Stimulated activated CD4-positive, alpha-beta T cell treated with anti-CD3 and anti-CD28 coated beads, Interleukin-1b, Interleukin-23, amount 100 ng/mL, for 48 hours (primary cell): ENCODE measurements around the gene HSD11B2.
A peak's percentile ranks its signal among the peaks of the same experiment; 100 is the strongest.
"Not testable (repeated sequence)": the region's sequence is repeated elsewhere in the genome, so short reads cannot be mapped to it uniquely, and the experiment has no call there.

Experiments used
- DNase-seq: peaks from one replicate; pipeline ENCODE4 v3.0.0-alpha.2; 2020

The HSD11B2 gene

DNA sequence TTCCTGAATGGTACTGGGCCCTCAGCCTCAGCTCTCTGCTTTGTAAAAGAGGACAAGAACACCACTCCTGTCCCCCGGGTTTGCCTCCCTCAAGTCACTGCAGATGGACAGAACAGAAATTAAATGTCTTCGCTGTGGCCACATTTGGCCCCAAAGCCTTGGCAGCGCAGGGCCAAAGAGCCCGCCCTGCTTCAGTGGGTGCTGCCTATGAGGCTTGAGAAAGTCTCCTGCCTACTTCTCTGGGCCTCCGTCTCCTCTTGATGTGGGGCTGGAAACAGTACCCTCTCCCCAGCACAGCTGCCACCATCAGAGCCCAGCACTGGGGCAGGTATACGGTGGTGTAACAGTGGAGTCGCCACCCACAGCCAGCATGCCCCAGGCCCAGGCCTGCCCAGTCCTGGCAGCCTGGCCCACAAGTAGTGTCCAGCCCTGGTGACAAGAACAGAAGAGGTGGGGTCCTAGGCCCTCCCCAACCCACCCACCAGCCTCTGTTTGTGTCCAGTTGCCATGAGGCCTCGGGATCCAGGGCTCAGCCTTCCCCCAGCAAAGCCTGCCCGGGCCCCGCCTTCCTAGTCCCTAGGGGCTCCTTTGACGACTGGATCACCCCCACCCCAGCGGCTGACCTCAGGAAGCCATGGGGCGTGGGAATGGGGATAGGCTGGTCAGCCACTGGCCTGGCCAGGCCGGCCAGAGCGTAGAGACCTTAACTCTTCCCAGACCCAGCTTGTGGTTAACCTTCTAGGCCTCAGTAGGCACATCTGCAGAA lies 33.7 kb upstream of the HSD11B2 start:
- DNase-seq, result no peak

DNA sequence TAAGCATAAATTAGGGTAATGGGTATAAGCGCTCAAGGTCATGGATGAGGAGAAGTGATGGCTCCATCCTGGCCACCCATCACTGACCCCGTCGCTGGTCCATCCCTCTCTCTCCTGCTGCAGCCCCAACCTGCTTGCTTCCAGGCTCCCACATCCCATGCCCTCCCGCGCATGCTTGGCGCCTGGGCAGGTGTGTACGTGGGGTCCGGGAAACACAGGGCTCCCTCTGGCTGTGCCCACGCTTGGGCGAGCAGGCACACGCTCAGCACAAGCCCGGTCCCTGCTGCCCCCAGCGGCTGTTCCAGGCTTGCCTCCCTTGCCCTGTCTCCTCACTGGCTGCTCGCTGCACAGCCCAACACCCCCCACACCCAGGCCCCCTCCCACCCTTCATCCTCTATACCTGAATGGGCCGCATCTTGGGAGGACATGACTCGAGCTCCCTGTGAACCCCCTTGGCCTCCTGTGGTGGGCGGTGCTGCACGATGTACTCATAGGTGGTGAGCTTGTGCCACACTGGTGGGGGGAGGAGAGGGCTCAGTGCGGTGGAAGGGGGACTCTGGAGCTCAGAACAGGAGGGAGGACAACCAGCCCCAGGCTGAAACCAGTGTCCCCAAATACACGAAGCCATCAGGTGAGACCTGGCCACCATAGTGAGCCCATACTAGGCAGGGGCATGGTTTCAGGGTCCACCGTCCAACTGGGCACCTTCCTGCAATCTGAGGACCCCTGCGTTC lies 32.9 kb upstream of the HSD11B2 start:
- no peak for DNase-seq

DNA sequence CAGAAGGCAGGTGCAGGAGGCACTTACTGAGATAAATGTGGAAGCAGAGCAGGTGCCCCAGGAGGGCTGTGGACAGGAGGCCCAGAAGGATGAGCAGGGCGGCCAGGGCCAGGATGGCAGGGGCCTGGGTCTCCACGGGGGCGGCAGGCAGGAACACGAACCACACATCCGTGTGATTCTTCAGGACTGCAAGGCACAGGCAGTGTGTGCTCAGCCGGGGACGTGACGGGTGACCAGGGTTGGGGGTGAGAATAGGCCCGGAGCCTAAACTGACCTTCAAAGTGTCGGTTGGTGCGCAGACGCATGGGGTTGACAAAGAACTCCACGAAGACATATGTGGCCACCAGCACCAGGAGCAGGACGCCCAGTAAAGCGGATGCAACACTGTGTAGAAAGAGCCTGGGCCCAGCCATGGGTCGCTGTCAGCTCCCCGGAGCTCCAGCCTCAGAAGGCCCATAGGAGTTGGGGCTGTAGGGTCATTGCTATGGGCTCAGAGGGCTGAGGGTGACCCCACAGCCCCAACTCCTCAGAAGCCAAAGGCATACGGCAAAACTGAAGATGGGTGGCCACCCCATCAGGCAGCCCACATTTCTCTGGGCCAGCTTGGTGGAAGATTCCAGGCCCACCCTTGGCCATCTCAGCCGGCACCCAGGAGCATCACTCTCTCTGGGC lies 32.2 kb upstream of the HSD11B2 start:
- DNase-seq, result no peak

DNA sequence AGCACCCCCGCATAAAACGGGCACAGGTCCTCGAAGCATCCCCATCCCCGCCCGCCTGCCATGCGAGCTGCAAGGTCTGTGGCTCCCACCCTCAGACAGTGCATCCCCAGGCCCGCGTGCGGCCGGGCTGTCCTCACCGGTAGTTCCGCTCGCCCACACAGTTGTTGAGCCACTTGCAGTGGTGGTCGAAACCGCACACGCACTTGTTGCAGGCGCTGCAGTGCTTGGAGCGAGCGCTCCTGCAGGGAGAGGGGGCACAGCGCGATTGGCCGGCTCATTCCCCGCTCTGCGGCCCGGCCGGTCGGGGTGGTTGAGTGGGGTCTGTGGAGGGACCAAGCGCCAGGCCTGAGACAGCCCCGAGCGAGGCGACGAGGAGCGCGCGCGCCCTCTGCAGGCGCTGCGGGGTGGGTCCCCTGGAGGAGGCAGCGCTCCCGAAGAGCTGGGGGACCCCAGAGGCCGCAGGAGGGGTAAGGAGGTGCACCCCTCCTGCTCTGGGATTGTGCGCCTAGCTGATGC lies 31.6 kb upstream of the HSD11B2 start:
- peak; percentile 54 for DNase-seq

DNA sequence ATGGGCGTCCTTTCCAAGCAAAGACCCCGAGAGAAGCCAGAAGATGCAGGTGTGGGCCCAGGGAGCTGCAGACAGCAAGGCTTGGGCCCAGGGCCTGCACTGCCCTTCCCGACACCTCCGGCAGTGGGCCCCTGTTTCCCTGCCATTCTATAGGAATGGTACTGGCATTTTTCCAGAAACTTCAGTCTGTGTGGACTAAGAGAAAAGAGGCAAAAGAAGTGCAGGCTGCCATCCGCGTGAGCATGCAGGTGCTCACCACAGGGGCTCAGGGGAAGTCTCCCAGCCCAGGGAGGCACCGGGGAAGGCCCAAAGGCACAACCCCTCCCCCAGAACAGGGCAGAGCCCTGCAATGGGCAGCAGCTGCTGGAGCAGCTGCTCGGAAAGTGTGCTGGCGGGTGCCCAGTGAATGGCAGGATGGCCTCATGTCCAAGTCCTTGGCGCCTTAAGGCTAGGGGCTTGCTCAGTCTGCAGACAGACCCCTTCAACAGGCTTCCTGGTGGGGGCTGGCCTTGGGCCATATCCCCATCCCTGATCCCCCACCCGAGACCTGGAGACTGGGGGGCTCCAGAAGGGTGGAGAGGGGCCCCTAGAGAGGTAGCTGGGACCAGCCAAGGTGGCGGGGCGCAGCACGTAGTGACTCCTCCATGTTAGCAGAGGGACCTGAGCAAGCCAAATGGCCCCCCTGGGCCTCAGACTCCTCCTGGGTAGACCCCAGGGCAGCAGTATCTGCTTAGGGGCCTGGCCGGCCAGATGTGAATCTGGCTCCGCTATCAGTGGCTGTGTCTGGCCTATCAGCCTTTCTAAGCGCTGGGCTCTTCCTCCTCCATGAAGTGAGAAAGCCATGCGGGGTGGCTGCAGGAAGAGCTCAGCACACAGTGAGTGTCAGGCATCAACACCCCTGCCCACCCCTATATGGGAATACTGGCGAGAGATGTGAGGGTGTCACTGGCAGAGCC lies 30.9 kb upstream of the HSD11B2 start:
- DNase-seq, result no peak

DNA sequence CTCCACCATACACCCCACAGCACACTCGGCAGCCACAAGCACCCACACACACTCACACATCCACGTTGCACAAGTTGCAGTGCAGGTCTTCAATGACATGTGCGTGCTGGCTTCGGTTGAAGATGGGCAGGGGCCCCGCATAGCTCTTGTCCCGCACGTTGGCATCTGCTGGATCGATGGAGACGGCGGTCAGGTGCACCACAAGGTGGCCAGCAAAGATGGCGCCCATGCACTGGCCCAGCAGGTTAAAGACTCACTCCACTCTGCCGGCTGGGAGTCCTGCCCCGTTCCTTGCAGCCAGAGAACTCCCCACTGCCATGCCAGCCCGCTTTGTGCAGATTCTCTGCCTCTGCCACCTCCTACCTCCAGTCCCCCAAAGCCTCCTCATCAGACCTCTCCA lies 30.0 kb upstream of the HSD11B2 start:
- DNase-seq, result no peak

DNA sequence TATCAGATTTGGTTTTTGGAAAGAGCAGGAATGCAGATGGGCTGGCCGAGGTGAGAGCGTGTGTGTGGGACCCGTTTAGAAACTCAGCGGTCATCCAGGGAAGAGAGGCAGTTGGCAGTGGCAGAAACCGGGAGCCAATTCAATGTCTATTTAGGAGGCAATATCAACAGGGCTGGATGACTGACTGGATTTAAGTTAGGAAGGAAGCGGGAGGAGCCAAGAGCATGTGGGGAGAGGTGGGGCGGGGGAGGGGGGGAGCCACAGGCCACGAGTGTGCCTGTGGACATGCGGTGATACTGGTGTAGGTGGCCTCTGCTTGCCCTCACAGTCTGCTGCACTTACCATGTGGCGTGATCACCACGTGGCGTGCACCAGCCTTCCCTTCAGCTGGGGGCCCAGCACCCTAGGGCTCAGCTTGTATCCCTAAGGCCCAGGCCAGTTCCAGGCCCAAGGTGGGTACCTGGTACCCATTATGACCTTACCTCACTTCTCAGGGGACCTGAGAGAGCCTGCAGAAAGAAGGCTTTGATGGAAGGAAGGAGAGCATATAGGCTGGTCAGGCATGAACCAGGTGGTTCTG lies 26.9 kb upstream of the HSD11B2 start:
- DNase-seq, result no peak

DNA sequence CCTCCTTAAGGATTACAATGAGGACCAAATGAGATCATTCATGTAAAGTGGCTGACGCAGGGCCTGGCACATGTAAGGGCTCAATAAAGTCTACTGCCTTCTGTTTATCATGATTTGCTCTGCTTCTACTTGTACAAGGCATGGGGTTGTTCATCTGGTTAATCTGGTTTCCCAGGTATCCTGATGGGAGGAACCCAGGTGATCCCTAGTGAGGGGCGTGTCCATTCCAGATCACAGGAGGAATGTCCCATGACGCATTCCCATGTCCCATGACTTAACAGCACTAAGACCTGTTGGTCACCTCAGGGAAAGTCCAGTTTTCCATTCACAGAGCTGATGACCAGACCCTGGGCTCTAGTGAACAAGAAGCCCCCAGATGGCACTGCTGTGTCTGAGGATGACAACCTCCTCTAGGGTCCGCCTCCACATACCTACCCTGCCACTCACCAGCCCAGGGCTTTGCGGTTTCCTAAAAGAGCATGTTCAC lies 26.1 kb upstream of the HSD11B2 start:
- DNase-seq, result no peak

DNA sequence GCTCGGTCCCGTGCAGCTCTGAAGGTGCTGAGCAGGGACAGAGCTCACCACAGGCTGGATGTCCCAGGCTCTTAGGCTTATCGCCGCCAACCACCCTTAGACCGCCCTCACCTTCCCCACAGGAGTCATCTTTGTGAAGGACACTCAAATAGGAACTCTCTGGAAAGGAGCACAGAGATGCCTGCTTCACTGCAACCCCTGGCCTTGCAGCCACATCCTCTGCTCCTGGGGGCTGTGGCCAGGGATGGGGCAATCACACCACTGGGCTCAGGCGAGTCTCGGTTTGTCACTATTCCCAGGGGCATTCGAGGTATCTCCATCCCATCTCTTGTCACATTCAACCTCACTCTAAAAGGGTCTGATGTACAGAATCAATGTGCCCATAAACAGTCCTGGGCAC lies 25.6 kb upstream of the HSD11B2 start:
- DNase-seq, result no peak

DNA sequence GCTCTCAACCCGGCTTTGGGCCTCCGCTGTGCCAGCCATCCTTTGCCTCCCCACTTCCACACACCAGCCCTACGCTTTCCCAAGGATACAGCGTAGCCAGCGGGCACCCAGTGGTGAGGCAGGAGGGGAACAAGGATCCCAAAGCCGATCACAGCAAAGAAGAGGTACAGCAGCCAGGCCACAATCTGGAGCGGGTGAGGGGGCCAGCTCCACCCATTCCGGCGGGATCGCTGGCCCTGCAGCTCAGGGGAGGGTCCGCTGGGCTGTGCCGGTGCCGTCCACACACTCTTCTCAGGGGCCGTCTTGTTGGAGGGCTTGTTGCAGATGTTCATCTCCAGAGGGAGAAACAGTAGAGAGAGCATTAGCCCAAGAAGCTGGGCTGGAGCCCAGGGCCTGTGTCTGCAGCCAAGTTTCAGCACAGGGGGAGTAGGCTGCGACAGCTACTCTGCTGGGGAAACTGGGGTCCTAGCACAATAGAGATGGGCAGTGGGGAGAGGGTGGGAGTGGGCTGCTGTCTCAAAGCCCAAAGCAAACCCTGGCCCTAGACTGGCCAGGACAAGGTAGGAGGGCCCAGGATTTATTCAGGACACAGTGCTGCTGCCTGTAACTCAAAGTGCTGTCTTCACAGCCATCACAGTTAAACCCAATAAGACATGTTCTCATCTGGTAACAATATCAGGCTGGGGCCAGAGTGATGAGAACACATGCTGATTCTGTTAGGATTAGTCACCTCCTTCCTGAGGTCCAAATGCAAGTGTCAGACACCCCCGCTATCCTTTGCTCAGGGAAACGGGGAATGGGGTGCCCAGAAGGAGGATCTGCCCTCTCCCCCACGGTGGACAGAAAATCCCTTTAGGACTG lies 24.6 kb upstream of the HSD11B2 start:
- no peak for DNase-seq

DNA sequence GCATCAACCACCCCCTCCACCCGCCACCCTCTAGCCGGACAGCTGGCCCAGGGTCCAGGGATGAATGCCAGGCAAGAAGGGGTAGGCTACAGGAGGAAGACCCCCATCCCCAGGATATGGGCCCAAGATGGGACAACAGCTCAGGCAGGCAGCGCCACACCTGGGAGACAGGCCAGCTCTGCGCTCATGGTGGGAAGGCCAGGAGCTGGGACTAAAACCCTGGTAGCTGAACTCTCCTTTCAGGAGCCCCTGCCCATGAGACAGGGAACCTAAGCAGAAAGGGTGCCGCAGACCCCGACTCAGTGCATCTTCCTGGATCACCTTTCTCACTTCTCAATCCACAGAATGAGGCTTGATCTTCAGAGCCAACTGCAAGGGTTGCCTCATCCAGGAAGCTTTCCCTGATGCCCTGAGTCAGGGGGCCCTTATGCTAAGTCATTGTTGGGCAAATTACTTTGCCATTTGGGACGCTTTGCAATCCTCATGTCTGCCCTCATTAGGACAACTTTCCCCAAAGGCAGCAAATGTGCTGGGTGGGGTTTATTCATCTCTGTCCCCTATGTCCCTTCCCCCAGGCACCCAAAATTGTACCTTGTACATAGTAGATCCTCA lies 23.6 kb upstream of the HSD11B2 start:
- DNase-seq, result no peak

DNA sequence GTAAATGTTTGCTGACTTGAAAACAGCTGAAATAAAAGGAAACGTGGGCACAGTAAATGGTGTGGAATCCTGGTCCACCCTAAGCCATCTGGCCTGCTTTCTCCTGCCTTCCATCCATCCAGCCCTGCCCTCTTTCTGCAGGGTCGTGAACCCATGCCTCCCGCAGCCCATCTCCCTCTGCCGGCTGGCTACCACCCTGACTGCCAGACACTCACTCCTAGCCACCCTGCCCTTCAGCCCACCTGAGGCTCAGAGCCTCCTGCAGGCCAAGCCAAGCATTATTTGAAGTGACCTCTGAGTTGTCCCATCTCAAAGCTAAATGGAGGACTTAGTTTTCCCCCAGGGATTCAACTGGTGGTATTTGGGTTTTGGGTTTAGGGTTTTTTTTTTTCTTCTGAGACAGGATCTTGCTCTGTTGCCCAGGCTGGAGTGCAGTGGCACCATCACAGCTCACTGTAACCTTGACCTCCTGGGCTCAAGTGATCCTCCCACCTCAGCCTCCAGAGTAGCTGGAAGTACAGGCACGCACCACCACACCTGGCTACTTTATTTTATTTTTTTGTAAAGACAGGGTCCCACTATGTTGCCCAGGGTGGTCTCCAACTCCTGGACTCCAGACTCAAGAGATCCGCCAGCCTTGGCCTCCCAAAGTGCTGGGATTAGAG lies 23.0 kb upstream of the HSD11B2 start:
- DNase-seq, result no peak

DNA sequence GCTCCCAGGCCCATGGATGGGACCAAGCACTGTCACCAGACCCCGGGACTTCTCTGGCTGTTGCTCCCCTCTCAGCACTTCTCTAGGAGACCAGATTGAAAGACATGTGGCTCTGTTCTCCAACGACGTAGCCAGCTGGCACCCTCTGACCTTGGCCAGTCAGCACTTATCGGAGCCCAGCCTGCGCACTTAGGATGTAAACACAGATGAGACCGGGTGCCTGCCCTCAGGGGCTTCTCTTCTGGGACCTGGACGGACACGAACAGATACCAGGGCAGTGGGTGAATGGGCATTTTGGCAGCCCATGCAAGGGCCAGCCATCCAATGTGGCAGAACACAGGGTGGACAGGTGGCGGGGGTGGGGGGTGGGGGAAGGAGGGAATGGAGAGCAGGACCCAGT lies 21.3 kb upstream of the HSD11B2 start:
- DNase-seq, result no peak

DNA sequence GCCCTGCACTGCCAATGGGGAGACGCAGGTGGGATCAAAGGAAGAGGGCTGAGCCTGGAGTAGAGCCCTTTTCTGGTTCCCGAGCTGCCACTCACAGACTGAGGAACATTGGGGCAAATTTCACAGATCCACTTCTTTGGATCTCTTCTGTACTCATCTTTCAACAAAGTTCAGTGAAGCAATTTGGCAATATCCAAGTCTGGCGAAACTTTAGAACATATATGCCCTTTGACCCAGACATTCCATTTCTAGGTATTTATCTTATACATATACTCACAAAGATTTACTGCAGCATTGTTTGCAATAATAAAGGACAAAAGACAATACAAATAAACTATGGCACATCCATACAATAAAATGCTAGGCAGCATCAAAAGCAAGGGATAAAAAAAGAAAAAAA lies 19.6 kb upstream of the HSD11B2 start:
- no peak for DNase-seq

DNA sequence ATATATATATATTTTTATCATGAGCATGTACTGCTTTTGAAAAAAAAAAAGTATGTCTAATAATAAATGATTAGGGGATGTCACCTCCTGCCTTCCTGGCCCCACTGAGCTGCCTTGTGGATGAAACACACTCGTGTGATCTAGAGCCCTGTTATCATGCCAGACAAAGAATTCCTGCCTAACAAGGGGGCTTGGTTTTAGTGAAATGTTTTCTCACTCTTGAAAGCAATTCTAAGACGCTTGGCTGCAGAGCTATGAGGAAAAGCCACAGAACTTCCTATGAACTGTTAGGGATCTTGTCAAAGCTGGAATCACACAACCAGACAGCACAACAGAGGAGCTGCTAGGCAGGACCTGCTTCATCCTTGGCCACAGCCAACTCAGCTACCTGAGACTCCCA lies 18.6 kb upstream of the HSD11B2 start:
- no peak for DNase-seq

DNA sequence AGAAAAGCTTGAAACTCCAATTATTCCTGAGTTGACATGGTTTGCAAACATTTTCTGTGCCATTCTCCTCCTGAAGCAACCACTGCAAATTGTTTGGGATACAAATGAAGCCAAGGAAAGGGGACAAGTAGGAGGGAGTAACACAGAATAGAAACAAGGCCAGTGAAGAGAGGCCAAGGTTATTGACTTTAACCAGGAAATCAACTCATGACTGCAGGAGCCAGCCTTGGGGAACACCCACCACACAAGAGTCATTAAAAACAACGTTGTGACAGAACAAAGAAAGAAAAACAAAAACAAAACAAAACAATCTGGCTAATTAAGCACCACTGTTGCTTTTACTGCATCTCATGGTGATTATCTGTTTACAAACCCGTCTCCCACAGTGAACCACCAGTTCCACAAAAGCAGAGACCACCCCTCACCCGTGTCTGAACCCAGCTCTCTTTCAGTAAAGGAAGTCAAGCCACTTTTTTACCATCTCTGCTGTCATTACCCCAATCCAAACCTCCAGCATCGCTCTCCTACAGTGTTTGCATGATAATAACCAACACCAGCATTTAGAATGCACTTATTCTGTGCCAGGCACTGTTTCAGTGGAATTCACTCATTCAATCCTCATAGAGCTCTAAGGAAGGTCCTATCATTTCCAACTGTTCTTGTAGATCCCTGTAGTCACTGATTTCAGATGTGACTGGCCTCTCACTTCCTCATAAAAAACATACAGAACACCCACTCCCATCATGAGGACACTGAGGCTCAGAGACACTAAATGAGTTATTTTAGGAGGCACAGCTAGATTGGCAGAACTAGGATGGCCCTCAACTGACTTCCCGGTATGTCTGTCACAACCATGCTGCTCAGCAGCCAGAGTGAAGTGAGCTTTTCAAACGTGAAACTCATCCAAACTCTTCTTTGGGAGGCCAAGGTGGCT lies 16.7 kb upstream of the HSD11B2 start:
- DNase-seq, result no peak

DNA sequence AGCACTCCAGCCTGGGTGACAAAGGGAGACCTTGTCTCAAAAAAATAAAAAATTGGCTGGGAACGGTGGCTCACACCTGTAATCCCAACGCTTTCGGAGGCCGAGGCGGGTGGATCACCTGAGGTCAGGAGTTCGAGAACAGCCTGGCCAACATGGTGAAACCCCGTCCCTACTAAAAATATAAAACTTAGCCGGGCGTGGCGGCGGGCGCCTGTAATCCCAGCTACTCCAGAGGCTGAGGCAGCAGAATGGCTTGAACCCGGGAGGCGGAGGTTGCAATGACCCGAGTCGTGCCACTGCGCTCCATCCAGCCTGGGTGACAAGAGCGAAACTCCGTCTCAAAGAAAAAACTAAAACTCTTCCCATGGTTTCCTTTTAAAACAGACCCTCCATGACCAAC lies 15.5 kb upstream of the HSD11B2 start:
- not testable (repeated sequence) for DNase-seq

DNA sequence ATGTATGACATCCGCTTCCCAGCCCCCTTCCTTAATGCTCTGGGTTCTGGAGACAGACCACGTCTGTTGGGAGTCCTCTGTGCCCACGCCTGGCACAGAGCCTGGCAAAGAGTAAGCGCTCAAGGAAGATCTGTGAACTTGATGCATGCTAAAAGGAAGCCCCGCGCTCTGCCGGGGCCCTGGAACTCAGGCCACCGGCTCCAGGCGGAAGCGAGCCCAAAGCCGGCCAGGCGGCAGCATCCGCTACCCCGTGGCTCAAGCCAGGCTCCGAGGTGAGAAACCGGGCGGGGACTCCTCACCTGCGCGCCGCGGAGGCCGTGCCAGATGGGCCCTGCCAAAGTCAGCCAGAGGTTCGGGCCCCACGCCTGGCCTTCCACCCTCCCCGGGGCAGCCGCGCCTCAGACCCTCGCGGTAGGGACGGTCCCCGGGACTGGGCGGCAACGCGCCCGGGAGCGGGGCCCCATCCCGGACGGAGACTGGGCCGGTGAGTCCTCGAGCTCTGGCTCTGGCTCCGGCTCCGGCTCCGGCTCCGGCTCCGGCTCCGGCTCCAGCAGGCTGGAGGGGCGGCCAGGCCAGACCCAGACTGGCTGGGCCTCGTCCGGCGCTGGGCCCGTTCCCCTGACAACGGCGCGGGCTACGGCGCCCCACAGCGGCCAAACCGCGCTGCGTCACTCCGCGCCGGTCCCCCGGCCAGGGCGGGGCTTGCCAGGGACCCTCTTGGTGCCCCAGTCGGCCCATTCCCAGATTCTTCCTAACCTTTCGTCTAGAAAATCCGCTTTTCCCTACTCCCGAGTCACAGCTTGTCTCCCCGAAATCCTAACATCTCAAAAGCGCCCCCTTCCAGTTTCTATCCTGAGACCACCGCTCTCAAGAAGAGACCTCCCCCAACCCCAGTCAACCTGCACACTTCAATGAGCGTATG lies 14.8 kb upstream of the HSD11B2 start, which contains the start of gene ZDHHC1:
ZDHHC1 (minus strand) TSS at position 606 of the 922 bp plus-strand sequence. CDS start 8,702 bp downstream, outside the sequence.
- DNase-seq, result peak; percentile 43
